Measurements from ENCODE around the gene SETD1B. TPM values are rescaled to one million over a fixed set of nuclear protein-coding genes. Genes with fewer than 3 reads are reported as not detected.

SETD1B gene
- total RNA-seq, 2 donors from 2014 or later: 20.4 to 25.4 TPM

DNA sequence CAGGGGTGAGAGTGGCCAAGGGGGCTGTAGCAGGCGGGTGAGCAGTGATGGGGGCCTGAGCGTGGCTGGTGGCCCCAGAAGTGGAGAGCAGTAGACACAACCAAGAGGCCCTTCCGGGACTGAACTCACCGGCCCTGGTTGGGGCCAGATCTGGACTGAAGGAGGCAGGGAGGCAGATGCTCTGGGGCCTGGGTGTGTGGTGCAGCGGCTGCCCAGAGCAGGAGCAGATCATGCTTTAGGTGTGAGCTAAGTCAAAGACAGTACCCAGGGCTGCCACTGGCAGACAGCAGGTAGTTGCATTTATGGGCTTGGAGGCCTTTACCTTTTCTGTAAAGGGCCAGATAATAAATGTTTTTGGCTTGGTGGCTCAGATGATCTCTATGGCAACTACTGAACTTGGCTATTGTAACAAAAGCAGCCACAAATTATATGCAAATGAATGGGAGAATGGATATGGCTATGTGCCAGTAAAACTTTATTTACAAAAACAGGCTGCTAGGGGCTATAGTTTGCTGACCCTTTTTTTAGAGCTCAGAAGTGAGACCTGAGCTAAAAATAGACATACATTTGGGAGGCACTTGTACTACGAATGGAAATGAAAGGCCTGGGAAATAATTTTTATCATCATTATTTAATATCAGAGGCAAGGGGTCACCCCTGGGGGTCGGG, 25.6 kb downstream of the SETD1B start:
- intact Hi-C loops (cut with DNase I): no loop called here
- Histone ChIP-seq H3K4me3 (no peak overlapping the region), H3K9me3 (no peaks in the 10 kb centered on the region), H3K27ac (no peak overlapping the region), H3K4me1 (no peaks in the 10 kb centered on the region), H3K36me3 (peaks cover 20% of the 10 kb centered on the region), H3K9ac (ENCODE audit: low read depth in 2 of 2, low read length in 2 of 2) (no peak overlapping the region), H3K27me3 (no peaks in the 10 kb centered on the region)
- DNase-seq: no peak
- TF ChIP-seq, protein P1, sequence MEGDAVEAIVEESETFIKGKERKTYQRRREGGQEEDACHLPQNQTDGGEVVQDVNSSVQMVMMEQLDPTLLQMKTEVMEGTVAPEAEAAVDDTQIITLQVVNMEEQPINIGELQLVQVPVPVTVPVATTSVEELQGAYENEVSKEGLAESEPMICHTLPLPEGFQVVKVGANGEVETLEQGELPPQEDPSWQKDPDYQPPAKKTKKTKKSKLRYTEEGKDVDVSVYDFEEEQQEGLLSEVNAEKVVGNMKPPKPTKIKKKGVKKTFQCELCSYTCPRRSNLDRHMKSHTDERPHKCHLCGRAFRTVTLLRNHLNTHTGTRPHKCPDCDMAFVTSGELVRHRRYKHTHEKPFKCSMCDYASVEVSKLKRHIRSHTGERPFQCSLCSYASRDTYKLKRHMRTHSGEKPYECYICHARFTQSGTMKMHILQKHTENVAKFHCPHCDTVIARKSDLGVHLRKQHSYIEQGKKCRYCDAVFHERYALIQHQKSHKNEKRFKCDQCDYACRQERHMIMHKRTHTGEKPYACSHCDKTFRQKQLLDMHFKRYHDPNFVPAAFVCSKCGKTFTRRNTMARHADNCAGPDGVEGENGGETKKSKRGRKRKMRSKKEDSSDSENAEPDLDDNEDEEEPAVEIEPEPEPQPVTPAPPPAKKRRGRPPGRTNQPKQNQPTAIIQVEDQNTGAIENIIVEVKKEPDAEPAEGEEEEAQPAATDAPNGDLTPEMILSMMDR (IDR thresholded peaks at IDR 0.05): no peak

DNA sequence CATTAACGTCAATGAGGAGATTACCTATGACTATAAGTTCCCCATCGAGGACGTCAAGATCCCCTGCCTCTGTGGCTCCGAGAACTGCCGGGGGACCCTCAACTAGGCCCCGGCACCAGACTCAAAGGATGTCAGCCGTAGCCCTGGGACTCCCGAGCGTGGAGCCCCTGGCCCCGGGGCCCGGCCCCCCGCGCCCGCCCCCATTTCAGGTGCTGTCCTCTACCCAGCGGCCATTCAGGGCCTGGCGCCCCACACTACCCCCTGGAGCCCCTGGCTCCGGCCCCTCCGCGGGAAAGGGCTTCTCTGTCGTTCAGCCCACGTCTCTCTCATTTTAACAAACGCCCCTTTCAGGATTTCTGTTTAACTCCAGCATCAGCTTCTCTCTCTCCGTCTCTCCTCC, 26.3 kb downstream of the SETD1B start:
- DNase-seq: no peak
- Histone ChIP-seq H3K4me3 (no peak overlapping the region), H3K27ac (no peak overlapping the region), H3K9ac (ENCODE audit: low read depth in 2 of 2, low read length in 2 of 2) (no peak overlapping the region), H3K27me3 (no peaks in the 10 kb centered on the region), H3K4me1 (no peaks in the 10 kb centered on the region), H3K9me3 (no peaks in the 10 kb centered on the region), H3K36me3 (peaks cover 20% of the 10 kb centered on the region)
- intact Hi-C loops (cut with DNase I): no loop called here
- TF ChIP-seq, protein P1 (IDR thresholded peaks at IDR 0.05): no peak

DNA sequence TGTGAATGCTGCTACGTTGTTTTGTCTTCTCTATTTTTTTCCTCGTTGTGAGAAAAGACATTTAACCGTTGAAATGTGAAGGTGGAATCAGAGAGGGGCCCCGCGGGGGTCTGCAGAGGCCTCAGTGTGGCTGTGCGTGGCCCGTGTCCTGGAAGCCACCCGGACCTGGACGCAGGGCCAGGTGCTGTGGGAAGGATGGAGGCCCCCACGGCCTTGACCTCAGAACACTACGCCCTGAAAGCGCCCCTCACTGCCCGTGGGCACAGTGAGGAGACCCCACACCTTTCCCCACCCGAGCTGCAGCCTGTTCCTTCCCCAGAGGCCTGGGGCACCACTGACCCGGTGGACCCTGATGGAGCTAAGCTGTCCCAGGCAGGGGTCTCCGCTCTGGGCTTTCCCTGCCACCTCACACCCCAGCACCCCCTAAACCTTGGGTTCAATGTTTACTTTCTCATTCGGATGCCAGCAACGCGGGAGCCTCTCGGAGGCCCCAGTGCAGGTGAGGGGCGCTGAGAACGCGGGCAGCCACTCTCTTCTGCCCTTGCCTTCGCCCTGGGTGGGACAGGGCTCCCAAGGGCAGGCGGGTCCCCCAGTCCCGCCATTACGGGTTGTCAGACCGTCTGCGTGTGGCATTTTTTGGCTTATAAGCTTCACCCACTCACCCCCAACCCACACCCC, 26.9 kb downstream of the SETD1B start:
- Histone ChIP-seq H3K4me3 (no peak overlapping the region), H3K27me3 (no peaks in the 10 kb centered on the region), H3K9me3 (no peaks in the 10 kb centered on the region), H3K9ac (ENCODE audit: low read depth in 2 of 2, low read length in 2 of 2) (no peak overlapping the region), H3K4me1 (no peaks in the 10 kb centered on the region), H3K27ac (no peak overlapping the region), H3K36me3 (peaks cover 20% of the 10 kb centered on the region)
- DNase-seq: no peak
- intact Hi-C loops (cut with DNase I): no loop called here
- TF ChIP-seq, protein P1 (IDR thresholded peaks at IDR 0.05): no peak

DNA sequence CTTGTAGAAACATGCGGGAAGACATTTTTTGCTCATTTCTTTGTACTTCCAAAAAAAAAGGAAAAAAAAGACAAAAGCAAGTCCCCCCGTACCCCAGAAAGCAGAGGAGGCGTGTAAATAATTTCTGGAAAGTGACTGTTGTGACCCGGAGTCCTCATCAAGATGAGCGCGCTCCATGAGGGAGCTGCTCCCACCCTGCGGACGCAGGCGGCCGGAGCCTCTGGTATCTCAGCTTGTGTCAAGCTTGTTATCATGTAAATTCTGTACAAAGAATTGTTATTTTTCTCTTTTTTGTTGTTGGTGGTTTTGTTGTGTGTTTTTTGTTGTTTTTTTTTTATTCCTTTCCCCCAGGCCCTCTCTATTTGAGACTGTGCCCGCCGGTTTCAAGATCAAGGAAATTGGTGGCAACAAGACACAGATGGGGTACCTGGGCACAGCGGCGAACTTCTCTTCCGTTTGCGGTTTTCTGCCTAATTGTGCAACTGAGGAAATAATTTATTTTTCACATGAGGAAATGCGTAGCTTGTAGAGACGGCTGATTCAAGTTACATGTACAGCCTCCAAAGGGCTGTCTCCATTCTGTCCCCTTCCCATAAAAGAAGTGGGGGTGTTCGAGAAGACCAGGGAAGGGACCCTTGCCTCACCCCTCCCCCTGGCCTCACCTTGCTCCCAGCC, 27.9 kb downstream of the SETD1B start:
- Histone ChIP-seq H3K4me3 (no peak overlapping the region), H3K4me1 (no peaks in the 10 kb centered on the region), H3K9me3 (no peaks in the 10 kb centered on the region), H3K27me3 (no peaks in the 10 kb centered on the region), H3K27ac (no peak overlapping the region), H3K9ac (ENCODE audit: low read depth in 2 of 2, low read length in 2 of 2) (no peak overlapping the region), H3K36me3 (peaks cover 20% of the 10 kb centered on the region)
- DNase-seq: no peak
- intact Hi-C loops (cut with DNase I): no loop called here
- TF ChIP-seq, protein P1 (IDR thresholded peaks at IDR 0.05): no peak

DNA sequence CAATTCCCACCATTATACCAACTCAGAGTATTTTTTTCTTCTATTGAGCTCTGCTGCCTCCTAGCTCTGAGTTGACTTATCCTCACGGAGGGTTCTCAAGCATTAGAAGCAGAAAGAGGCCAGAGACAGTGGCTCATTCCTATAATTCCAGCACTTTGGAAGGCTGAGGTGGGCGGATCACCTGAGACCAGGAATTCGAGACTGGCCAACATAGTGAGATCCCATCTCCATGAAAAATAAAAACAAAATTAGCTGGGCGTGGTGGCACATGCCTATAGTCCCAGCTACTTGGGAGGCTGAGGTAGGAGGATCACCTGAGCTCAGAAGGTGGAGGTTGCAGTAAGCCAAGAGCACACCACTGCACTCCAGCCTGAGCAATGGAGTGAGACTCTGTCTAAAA, 33.9 kb downstream of the SETD1B start:
- Histone ChIP-seq H3K9me3 (no peaks in the 10 kb centered on the region), H3K4me1 (no peaks in the 10 kb centered on the region), H3K27me3 (no peaks in the 10 kb centered on the region), H3K36me3 (no peaks in the 10 kb centered on the region), H3K4me3 (no peak overlapping the region), H3K27ac (no peak overlapping the region), H3K9ac (ENCODE audit: low read depth in 2 of 2, low read length in 2 of 2) (no peak overlapping the region)
- DNase-seq: no peak
- intact Hi-C loops (cut with DNase I): no loop called here
- TF ChIP-seq, protein P1 (IDR thresholded peaks at IDR 0.05): no peak
